ENCODE data around the gene IRF2BPL. TPM values are rescaled to one million over a fixed set of nuclear protein-coding genes. Genes with fewer than 3 reads are reported as not detected.

IRF2BPL gene
- total and polyA plus RNA-seq, 2 of the 8 experiments (the other 6 are each of a cell fraction or from before 2014, with no cell fraction given), result 18.8 to 57.0 TPM

DNA sequence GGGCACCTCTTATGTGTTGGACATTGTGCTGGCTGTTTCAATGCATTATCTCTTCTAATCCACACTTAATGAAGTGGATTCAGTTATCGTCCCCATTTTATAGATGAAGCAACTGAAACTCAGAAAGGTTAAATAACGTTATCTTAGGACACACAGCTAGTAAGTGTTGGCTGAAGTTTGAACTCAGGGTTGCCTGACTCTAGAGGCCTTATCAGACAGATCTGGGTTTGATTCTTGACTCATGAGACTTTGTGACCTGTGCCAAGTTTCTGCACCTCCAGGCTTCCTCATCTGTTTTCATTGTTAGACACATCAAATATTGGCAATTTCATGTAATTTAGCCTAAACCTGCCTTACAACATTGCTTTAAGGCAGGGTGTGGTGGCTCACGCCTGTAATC lies 18.2 kb upstream of the IRF2BPL start:
- H4K5ac ChIP-seq (ENCODE audit: insufficient read length, low read depth, low read length), result no peak overlapping the region
- H3K27ac ChIP-seq (ENCODE audit: low read depth, low read length), result no peak overlapping the region
- H2AFZ ChIP-seq (ENCODE audit: low read length), result no peak overlapping the region
- no peak overlapping the region for H3K56ac ChIP-seq (replicated peaks; ENCODE audit: insufficient read length, low read depth, low read length)
- CTCF ChIA-PET (ENCODE audit: partially characterized antibody), result interaction anchor here (1.7 to 15.7 kb wide), 8 partner anchors 13 to 174 kb away, joined by 5 to 241 read pairs (median 16); no protein-coding TSS in a partner anchor
- peaks cover 10 to 33% (median 17%) of the 10 kb centered on the region in 4 experiments for H3K4me1 ChIP-seq (replicated peaks in 1 of 4; ENCODE audit: control insufficient read depth in 3 of 4, insufficient read depth in 4 of 4, low read length in 3 of 4)
- no peak overlapping the region for H2BK20ac ChIP-seq (ENCODE audit: low read length)
- H3K79me1 ChIP-seq (ENCODE audit: low read depth, low read length), result no peaks in the 10 kb centered on the region
- 96% methylated on average over 3 of the region's 3 CpGs; no CpG with 5 or more reads in 1 of the 2 experiments for WGBS, 2 experiments (ENCODE audit: extremely low coverage in 1 of 2, insufficient coverage in 1 of 2, insufficient read length in 1 of 2, insufficient replicate concordance in 2 of 2, low coverage in 1 of 2, low lambda C conversion rate in 2 of 2, missing lambda C conversion rate in 1 of 2)
- no peak overlapping the region for H2BK5ac ChIP-seq (ENCODE audit: low read depth, low read length)
- H3K4me2 ChIP-seq (ENCODE audit: insufficient read depth in 1 of 2, low read depth in 2 of 2, low read length in 2 of 2), result no peak overlapping the region
- H3K14ac ChIP-seq (ENCODE audit: insufficient read length), result no peak overlapping the region
- 0 out of 2 replicates have a peak overlapping the region, but pooled peaks have one; percentile 20 for H2BK15ac ChIP-seq (ENCODE audit: low read length)
- H3K36me3 ChIP-seq (ENCODE audit: control insufficient read depth in 2 of 4, insufficient read depth in 4 of 4, low read length in 3 of 4), result no peaks in the 10 kb centered on the region
- no peaks in the 10 kb centered on the region for H3K23me2 ChIP-seq (ENCODE audit: low read depth, low read length)
- no peak overlapping the region for H3K4ac ChIP-seq (replicated peaks; ENCODE audit: insufficient read length, low read depth, low read length)
- H3K79me2 ChIP-seq (ENCODE audit: control insufficient read depth in 1 of 2, insufficient read depth in 2 of 2, low read length in 2 of 2), result no peaks in the 10 kb centered on the region
- no peak overlapping the region for H4K91ac ChIP-seq (replicated peaks; ENCODE audit: insufficient read length, low read length)
- H2AK5ac ChIP-seq (ENCODE audit: low read depth, low read length), result no peak overlapping the region
- DNase-seq (ENCODE audit: low read depth in 1 of 2, low spot score in 2 of 2) (no peak), FAIRE-seq (no peak)
- no peak overlapping the region for H3K18ac ChIP-seq (ENCODE audit: extremely low read depth, low read length)
- H3K23ac ChIP-seq (ENCODE audit: insufficient read length), result no peak overlapping the region
- POLR2A ChIA-PET (ENCODE audit: partially characterized antibody), result interaction anchor here (2.5 kb wide), 1 partner anchor 9 kb away, joined by 10 read pairs; no protein-coding TSS in a partner anchor
- H4K20me1 ChIP-seq (replicated peaks in 1 of 2; ENCODE audit: control insufficient read depth in 1 of 2, insufficient read depth in 2 of 2, low read length in 2 of 2), result no peaks in the 10 kb centered on the region
- H3K27me3 ChIP-seq (replicated peaks in 1 of 4; ENCODE audit: control insufficient read depth in 3 of 4, extremely low read depth in 1 of 4, insufficient read depth in 3 of 4, low read length in 3 of 4), result no peaks in the 10 kb centered on the region
- H3K4me3 ChIP-seq (ENCODE audit: extremely low read depth in 1 of 4, insufficient read depth in 2 of 4, low read depth in 3 of 4, low read length in 4 of 4), result no peak overlapping the region
- no peak overlapping the region; a peak in 1 of 7 replicates for H3K9ac ChIP-seq (replicated peaks in 1 of 4; ENCODE audit: extremely low read depth in 1 of 4, low read depth in 3 of 4, low read length in 3 of 4)
- no peak overlapping the region for H2BK120ac ChIP-seq (replicated peaks; ENCODE audit: low read depth, low read length)
- no peak overlapping the region for H4K8ac ChIP-seq (ENCODE audit: extremely low read depth, insufficient read depth, low read length)
- H3K9me3 ChIP-seq (ENCODE audit: insufficient read depth in 2 of 2, low read depth in 1 of 2, low read length in 1 of 2), result no peaks in the 10 kb centered on the region
- H2BK12ac ChIP-seq (ENCODE audit: low read depth, low read length), result 0 out of 2 replicates have a peak overlapping the region, but pooled peaks have one; percentile 1
- TF ChIP-seq BCL11A (IDR thresholded peaks at IDR 0.05; ENCODE audit: low read depth in 2 of 2, low read length in 2 of 2) (no peak), HDAC6 (IDR thresholded peaks at IDR 0.05; ENCODE audit: low read depth, low read length) (no peak), POLR2A (IDR thresholded peaks at IDR 0.05; ENCODE audit: control extremely low read depth in 1 of 2, low read depth in 2 of 2, low read length in 2 of 2) (no peak), CHD2 (IDR thresholded peaks at IDR 0.05; ENCODE audit: low read length) (no peak), FOSL1 (IDR thresholded peaks at IDR 0.05; ENCODE audit: insufficient read depth, low read depth, low read length) (no peak), JUN (IDR thresholded peaks at IDR 0.05; ENCODE audit: low read depth, low read length) (no peak), POU5F1 (IDR thresholded peaks at IDR 0.05; ENCODE audit: low read depth, low read length) (no peak), RAD21 (IDR thresholded peaks at IDR 0.05 in 1 of 2, conservative IDR thresholded peaks at IDR 0.05 in 1 of 2; ENCODE audit: low read depth in 2 of 2, low read length in 2 of 2) (no peak)
- TF ChIP-seq, protein P1, sequence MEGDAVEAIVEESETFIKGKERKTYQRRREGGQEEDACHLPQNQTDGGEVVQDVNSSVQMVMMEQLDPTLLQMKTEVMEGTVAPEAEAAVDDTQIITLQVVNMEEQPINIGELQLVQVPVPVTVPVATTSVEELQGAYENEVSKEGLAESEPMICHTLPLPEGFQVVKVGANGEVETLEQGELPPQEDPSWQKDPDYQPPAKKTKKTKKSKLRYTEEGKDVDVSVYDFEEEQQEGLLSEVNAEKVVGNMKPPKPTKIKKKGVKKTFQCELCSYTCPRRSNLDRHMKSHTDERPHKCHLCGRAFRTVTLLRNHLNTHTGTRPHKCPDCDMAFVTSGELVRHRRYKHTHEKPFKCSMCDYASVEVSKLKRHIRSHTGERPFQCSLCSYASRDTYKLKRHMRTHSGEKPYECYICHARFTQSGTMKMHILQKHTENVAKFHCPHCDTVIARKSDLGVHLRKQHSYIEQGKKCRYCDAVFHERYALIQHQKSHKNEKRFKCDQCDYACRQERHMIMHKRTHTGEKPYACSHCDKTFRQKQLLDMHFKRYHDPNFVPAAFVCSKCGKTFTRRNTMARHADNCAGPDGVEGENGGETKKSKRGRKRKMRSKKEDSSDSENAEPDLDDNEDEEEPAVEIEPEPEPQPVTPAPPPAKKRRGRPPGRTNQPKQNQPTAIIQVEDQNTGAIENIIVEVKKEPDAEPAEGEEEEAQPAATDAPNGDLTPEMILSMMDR (IDR thresholded peaks at IDR 0.05; ENCODE audit: control extremely low read depth in 1 of 3, insufficient read depth in 1 of 3, low read depth in 1 of 3, low read length in 3 of 3), result no peak
- TF ChIP-seq, protein P2, sequence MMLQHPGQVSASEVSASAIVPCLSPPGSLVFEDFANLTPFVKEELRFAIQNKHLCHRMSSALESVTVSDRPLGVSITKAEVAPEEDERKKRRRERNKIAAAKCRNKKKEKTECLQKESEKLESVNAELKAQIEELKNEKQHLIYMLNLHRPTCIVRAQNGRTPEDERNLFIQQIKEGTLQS (IDR thresholded peaks at IDR 0.05; ENCODE audit: insufficient read depth, low read depth, low read length), result no peak
